Activated naive CD8-positive, alpha-beta T cell treated with anti-CD3 and anti-CD28 coated beads, Interleukin-2, amount 10 ng/mL, durations not matched to agents 7 days and 5 days (primary cell): ENCODE data around the gene MGP. TPM values are rescaled to one million over a fixed set of nuclear protein-coding genes. Genes with fewer than 3 reads are reported as not detected.
A peak's percentile ranks its signal among the peaks of the same experiment; 100 is the strongest.

Experiments
- ATAC-seq: fragments of 150-1000 bp; cut with Tn5 transposase; one replicate; pipeline ENCODE4 v1.10.0; 2021; ENCODE audit warnings: low read depth, moderate library complexity
- POLR2A ChIA-PET: fragments of 350-600 bp; sonication (Branson Sonifier 250); formaldehyde crosslinking; loops from one replicate; lab custom pipeline; 2021; ENCODE audit warnings: antibody characterized with exemption; lab: Charles Lee
- DNase-seq: peaks from one replicate; pipeline ENCODE4 v3.0.0; 2021
- H3K27ac Mint-ChIP-seq: one replicate; pipeline ENCODE4 v1.8.0; 2022; ENCODE audit warnings: mild to moderate bottlenecking, mixed read lengths
- H3K27me3 Mint-ChIP-seq: one replicate; pipeline ENCODE4 v1.8.0; 2022; ENCODE audit warnings: mild to moderate bottlenecking, moderate library complexity, mixed read lengths
- H3K36me3 Mint-ChIP-seq: one replicate; pipeline ENCODE4 v1.8.0; 2021; ENCODE audit warnings: mild to moderate bottlenecking, mixed read lengths
- H3K4me1 Mint-ChIP-seq: one replicate; pipeline ENCODE4 v1.8.0; 2021; ENCODE audit warnings: mixed read lengths
- H3K4me3 Mint-ChIP-seq: one replicate; pipeline ENCODE4 v1.8.0; 2022; ENCODE audit warnings: mild to moderate bottlenecking, moderate library complexity, mixed read lengths
- H3K9me3 Mint-ChIP-seq: one replicate; pipeline ENCODE4 v1.8.0; 2021; ENCODE audit warnings: mixed read lengths
- total RNA-seq, 2 experiments: library from RNA; stranded (reverse); gene quantifications; one replicate each; pipeline ENCODE4 v1.2.3, GENCODE V29; 2021

The MGP gene
- total RNA-seq, 2 experiments from 2014 or later = 0.44 to 0.60 TPM

DNA sequence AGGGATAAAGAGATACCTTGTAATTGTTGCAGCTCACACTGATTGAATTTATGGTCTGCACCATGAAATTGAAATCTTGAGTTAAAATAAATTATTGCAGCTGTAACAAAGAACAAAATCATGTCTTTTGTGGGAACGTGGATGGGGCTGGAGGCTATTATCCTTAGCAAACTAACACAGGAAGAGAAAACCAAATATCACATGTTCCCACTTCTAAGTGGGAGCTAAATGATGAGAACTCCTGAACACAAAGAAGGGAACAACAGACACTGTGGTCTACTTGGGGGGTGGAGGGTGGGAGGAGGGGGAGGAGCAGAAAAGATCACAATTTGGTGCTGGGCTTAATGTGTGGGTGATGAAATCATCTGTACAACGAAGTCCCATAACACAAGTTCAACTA lies 30.1 kb upstream of the MGP start:
- POLR2A ChIA-PET = no interaction called here
- H3K36me3 Mint-ChIP-seq = peaks cover 79% of the 10 kb centered on the region
- H3K4me1 Mint-ChIP-seq = peaks cover 18% of the 10 kb centered on the region
- H3K27ac Mint-ChIP-seq = no peak overlapping the region
- H3K4me3 Mint-ChIP-seq = no peak overlapping the region
- DNase-seq (no peak), ATAC-seq (no peak)
- H3K9me3 Mint-ChIP-seq = no peaks in the 10 kb centered on the region
- no peaks in the 10 kb centered on the region for H3K27me3 Mint-ChIP-seq

DNA sequence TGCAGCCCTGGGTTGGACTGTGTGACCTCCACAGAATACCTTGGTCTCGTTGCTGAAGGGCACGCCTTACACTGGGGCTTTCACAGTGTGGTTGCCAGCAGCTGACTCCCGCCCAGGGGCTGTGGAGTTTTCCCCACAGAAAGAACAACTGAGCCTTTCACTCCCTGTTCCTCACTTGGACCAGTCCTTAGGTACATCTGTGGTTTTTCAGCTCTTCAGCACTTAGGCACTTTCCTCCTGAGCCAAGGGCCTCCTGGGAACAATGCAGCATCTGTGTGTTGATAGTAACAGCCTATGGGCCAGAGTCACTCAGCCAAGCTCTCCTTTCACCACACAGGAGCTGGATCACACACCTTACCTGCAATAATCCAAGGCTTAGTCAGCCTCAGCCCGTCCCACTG lies 27.7 kb upstream of the MGP start:
- peaks cover 78% of the 10 kb centered on the region for H3K36me3 Mint-ChIP-seq
- no peak overlapping the region for H3K4me3 Mint-ChIP-seq
- POLR2A ChIA-PET = no interaction called here

DNA sequence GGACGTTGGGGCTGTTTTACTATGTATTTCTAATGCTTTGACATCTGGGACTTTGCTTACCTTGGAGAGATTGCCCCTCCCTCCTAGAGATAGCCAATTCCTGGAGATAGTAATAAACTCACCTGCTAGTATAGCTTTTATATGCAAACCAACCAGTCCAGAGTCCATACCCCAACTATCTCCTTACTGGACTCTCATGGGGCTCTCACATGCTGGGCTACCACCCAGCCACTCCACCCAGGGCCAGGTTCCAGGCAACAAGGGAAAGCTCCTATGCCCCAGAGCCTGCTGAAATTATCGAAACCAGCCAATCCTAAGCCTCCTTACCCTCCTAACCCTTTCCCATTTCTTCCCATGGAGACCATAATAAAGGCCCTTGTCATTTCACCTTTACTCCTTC lies 25.5 kb upstream of the MGP start:
- no peaks in the 10 kb centered on the region for H3K27me3 Mint-ChIP-seq
- ATAC-seq (peak; percentile 11), DNase-seq (no peak)
- no peak overlapping the region for H3K27ac Mint-ChIP-seq
- peaks cover 68% of the 10 kb centered on the region for H3K36me3 Mint-ChIP-seq
- H3K9me3 Mint-ChIP-seq = peaks cover 1% of the 10 kb centered on the region
- H3K4me1 Mint-ChIP-seq = peaks cover 14% of the 10 kb centered on the region
- POLR2A ChIA-PET = no interaction called here
- H3K4me3 Mint-ChIP-seq = no peak overlapping the region

More for the DNA sequence above, 27.7 kb upstream of the MGP start:
- no peak overlapping the region for H3K27ac Mint-ChIP-seq
- no peaks in the 10 kb centered on the region for H3K27me3 Mint-ChIP-seq
- DNase-seq (no peak), ATAC-seq (no peak)
- H3K9me3 Mint-ChIP-seq = peaks cover 1% of the 10 kb centered on the region
- H3K4me1 Mint-ChIP-seq = peaks cover 15% of the 10 kb centered on the region

DNA sequence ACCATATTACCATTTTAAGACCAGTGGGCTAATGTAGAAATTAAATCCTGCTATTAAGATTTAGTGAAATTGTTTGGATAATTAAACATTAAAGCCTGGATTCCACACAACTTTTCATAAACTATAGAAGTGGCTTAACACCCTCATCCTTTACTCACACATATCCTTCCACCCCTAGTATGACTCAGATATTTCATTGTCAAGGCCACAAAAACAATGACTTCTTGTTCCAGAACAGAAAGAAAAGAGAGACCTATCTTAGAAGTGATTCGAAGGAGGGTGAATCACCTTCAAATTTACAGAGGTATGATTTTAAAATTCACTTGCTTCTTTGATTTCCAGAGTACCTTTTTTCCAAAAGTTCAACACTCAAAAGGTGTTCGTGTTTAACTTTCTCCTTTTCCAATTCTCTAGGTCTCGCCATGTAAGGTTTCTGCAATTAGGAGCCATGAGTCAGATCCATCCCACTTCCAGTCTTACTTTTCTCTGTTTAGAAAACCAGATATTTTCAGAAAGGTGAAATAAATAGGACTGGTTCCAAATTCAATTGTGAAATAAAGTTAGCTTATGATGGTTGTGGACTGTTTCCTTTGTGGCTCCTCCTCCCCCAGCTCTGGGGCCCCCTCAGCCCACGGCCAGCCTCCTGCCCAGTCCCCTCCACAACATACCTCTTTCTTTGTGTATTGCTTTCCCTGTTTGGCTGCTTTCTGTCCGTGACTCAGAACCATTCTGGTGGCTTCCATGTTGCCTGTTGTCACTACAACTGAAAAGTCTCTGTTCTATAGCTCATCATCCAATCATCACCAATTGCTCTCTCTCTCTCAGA lies 24.6 kb upstream of the MGP start:
- H3K27me3 Mint-ChIP-seq = no peaks in the 10 kb centered on the region
- peaks cover 14% of the 10 kb centered on the region for H3K4me1 Mint-ChIP-seq
- DNase-seq (no peak), ATAC-seq (peak; percentile 15)
- peak overlapping the region; percentile 28 for H3K27ac Mint-ChIP-seq
- peaks cover 1% of the 10 kb centered on the region for H3K9me3 Mint-ChIP-seq
- POLR2A ChIA-PET = interaction anchor here (0.6 kb wide), 1 partner anchor 38 kb away, joined by 3 read pairs; no protein-coding TSS in a partner anchor
- H3K36me3 Mint-ChIP-seq = peaks cover 63% of the 10 kb centered on the region
- H3K4me3 Mint-ChIP-seq = no peak overlapping the region

DNA sequence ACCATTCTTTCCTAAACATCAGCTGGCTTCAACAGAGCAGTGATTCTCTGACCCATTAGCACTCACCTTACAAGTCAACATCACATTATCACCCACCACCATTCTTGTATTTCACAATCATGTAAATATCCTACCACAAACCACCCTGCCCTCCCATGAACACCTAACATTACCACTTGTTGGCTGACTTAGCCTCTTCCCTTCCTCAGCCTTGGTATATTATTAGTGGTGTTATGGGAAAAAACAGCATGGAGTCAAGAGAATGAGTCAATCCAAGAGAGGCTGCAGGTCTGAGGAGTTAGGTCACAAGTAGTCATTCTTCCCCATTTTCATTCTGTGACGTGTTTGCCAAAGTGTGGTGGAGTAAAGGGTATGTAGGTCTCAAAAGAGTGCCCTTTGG lies 22.3 kb upstream of the MGP start:
- H3K27me3 Mint-ChIP-seq = no peaks in the 10 kb centered on the region
- no peak for ATAC-seq
- DNase-seq = no peak
- POLR2A ChIA-PET = no interaction called here
- H3K4me1 Mint-ChIP-seq = peaks cover 11% of the 10 kb centered on the region
- no peak overlapping the region for H3K4me3 Mint-ChIP-seq
- H3K27ac Mint-ChIP-seq = no peak overlapping the region
- peaks cover 1% of the 10 kb centered on the region for H3K9me3 Mint-ChIP-seq
- H3K36me3 Mint-ChIP-seq = peaks cover 44% of the 10 kb centered on the region

DNA sequence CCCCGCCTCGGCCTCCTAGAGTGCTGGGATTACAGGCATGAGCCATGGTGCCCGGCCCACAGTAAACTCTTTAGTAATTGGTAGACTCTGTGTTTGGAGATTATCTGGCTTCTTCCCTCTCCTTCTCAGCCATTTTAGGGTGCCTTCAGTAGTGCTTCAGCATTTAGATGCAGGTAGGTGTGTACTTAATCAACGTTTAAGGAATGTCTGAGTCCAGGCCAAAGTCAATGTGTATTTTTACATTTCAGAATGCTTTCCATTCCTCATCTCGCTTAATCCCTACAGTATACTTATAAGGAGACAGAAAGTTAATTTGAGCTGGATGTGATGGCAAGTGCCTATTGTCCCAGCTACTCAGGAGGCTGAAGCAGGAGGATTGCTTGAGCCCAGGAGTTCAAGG lies 20.5 kb upstream of the MGP start:
- POLR2A ChIA-PET = no interaction called here
- H3K36me3 Mint-ChIP-seq = peaks cover 35% of the 10 kb centered on the region
- no peak overlapping the region for H3K4me3 Mint-ChIP-seq
- H3K4me1 Mint-ChIP-seq = peaks cover 13% of the 10 kb centered on the region
- ATAC-seq (no peak), DNase-seq (no peak)
- H3K9me3 Mint-ChIP-seq = peaks cover 1% of the 10 kb centered on the region
- no peak overlapping the region for H3K27ac Mint-ChIP-seq
- H3K27me3 Mint-ChIP-seq = no peaks in the 10 kb centered on the region

DNA sequence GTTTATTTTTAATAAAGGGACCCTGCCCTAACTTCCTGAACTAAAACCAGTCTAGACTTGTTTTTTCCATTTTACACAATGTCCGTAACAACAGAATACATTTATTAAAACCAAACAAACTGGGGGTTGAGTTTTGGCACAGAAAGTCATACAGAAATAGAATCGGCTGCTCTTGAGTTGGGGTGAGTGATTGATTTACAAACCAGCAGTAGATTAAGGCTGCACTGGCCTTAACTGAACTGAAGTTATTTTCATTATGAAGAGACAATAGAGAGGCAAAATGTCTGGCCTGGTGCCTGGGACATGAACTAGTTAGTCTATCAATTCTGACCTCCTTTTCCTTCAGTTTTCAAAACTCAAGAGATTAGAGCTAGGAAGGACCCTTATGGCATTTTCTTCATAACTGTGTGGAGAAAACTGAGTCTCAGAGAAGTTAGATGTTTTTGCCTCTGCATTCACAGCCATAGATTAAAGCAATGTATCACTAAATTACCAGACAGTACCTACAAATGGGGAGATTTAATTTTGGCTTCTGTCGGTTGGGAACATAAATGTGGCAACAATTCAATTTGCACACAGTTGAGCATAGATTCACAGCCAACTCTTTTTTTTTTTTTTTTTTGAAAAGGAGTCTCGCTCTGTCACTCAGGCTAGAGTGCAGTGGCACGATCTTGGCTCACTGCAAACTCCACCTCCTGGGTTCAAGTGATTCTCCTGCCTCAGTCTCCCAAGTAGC lies 19.8 kb upstream of the MGP start:
- H3K36me3 Mint-ChIP-seq = peaks cover 29% of the 10 kb centered on the region

DNA sequence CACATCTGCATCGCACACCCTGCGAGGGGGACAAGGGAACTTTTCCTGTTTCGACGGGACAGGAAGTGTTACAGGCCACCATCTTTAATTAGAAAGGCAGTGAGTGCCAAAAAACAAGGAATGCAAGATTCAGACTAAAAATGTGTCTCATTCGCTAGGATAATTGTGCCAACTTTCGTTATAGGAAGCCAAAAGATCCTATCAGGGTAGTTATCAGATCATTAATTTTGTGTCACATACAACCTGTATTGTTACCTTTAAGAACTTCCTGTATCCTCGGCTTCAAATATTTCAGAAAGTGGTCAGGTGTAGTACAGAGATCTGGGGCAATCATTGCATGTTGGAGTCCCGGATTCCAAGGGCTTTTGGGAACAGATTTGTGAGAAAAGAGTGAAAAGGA lies 19.2 kb upstream of the MGP start:
- no peak for DNase-seq
- Mint-ChIP-seq H3K9me3 (no peaks in the 10 kb centered on the region), H3K4me1 (peaks cover 4% of the 10 kb centered on the region), H3K36me3 (peaks cover 24% of the 10 kb centered on the region), H3K27me3 (no peaks in the 10 kb centered on the region), H3K4me3 (no peak overlapping the region), H3K27ac (no peak overlapping the region)
- ATAC-seq = no peak
- POLR2A ChIA-PET = no interaction called here

More for the DNA sequence above, 19.8 kb upstream of the MGP start:
- no peak overlapping the region for H3K4me3 Mint-ChIP-seq
- H3K9me3 Mint-ChIP-seq = no peaks in the 10 kb centered on the region
- ATAC-seq (no peak), DNase-seq (no peak)
- H3K4me1 Mint-ChIP-seq = peaks cover 9% of the 10 kb centered on the region
- no peak overlapping the region for H3K27ac Mint-ChIP-seq
- POLR2A ChIA-PET = no interaction called here
- H3K27me3 Mint-ChIP-seq = no peaks in the 10 kb centered on the region

DNA sequence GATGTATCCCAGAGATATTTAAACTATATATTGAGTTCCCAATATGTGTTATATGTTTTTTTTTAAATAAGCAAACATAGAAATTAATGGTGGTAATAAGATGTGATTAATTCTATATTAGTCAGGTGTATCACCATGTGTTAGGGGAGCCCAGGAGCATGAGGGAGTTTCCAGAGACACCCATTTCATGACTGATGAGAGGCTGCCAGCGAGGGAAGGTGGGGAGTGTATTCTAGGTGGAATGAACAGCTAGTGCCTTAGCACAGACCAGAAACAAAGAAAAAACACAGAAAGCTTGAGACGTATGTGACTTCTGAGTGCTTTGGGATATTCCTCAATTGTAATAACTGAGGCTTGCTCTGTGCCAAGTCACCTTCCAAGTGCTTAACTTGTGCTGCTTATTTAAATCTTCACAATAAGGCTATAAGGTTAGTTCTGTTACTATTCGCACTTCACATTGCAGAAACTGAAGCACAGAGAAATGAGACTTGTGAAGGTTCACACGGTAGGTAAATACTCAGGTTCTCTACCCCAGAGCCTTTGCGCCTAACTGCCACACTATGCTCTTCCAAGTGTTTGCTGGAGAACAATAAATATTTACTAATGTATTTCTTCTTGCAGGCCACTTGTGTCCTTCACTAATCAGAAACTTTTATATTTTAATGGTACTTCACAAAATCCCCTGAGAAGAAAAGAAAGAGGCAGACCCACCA lies 17.9 kb upstream of the MGP start:
- Mint-ChIP-seq H3K27ac (no peak overlapping the region), H3K36me3 (peaks cover 18% of the 10 kb centered on the region), H3K4me3 (no peak overlapping the region), H3K27me3 (no peaks in the 10 kb centered on the region), H3K4me1 (peaks cover 4% of the 10 kb centered on the region), H3K9me3 (no peaks in the 10 kb centered on the region)
- DNase-seq = no peak
- POLR2A ChIA-PET = interaction anchor here (1.1 kb wide), 1 partner anchor 133 kb away, joined by 3 read pairs; no protein-coding TSS in a partner anchor
- no peak for ATAC-seq

DNA sequence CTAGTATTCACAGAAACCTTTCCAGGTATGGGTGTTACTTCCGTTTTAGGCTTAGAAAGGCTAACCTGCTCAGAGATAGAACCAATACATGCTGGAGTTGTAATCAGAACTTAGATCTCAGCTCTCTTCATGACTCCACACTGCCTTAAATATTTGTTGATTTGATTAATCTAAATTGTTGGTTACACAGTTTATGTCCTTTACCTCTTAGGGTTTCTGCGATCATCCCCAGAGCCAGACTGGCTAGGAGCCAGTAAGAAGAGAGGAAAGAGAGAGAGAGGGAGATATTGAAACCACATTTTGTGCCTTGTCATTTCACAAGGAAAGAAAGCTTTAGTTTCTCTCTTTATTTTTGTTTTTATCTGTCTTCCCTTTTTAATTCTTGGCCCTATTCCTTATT lies 16.8 kb upstream of the MGP start:
- Mint-ChIP-seq H3K9me3 (no peaks in the 10 kb centered on the region), H3K4me3 (no peak overlapping the region), H3K27ac (no peak overlapping the region)

DNA sequence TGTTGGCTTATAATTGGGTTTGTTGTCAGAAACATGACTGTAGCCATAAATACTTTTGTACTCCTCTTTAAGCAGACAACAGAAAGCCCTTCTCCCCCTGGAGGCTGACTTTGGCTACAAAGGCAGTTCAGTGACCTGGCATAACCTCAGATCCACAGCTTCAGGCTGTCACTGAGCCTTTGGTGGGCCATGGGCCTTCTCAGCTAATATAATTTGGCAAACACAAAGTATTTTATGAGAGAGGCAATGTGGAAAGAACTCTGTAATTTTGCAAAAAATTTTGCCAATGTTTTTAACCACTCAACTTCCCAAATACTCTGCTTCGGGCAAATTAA lies 15.5 kb upstream of the MGP start:
- POLR2A ChIA-PET = no interaction called here
- Mint-ChIP-seq H3K9me3 (no peaks in the 10 kb centered on the region), H3K36me3 (peaks cover 7% of the 10 kb centered on the region), H3K4me1 (peaks cover 2% of the 10 kb centered on the region), H3K27ac (no peak overlapping the region), H3K27me3 (no peaks in the 10 kb centered on the region), H3K4me3 (no peak overlapping the region)
- ATAC-seq (no peak), DNase-seq (no peak)

More for the DNA sequence above, 16.8 kb upstream of the MGP start:
- peaks cover 2% of the 10 kb centered on the region for H3K4me1 Mint-ChIP-seq
- POLR2A ChIA-PET = interaction anchor here (1.1 kb wide), 1 partner anchor 132 kb away, joined by 3 read pairs; no protein-coding TSS in a partner anchor
- DNase-seq (no peak), ATAC-seq (no peak)
- H3K36me3 Mint-ChIP-seq = peaks cover 8% of the 10 kb centered on the region
- H3K27me3 Mint-ChIP-seq = no peaks in the 10 kb centered on the region

DNA sequence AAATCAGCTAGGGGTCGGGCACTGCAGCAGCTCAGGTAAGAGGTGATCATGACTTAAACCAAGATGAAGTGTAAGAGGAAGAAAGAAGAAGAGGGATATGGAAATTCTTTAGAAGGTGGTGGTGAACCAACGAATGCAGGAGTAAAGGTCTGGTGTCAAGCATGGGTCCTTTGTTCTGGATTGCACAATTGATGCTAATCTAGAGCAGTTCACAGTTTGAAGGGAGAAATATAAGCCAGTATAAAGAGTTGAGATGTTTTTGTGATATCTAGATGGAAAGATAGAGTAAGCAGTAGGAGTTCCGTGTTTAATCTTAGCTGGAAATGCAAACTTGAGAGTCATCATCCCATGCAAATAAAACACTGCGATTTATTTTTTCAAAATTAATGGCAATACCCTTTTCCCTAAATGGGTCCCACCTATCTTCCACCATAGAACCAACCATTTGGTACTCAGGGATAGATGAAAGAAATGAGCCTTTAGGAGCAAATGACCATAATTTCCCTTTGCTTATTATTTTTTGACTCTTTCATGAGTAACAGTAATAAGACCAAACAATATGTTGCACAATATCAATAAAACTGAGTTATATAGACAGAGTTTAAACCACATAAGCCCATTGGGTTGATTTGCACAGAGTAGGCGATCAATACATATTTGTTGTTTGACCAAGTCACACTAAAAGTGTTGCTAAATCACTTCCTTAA lies 15.0 kb upstream of the MGP start:
- ATAC-seq (no peak), DNase-seq (no peak)
- no peaks in the 10 kb centered on the region for H3K27me3 Mint-ChIP-seq
- H3K27ac Mint-ChIP-seq = no peak overlapping the region
- H3K9me3 Mint-ChIP-seq = no peaks in the 10 kb centered on the region
- H3K36me3 Mint-ChIP-seq = peaks cover 5% of the 10 kb centered on the region
- peaks cover 2% of the 10 kb centered on the region for H3K4me1 Mint-ChIP-seq
- no peak overlapping the region for H3K4me3 Mint-ChIP-seq
- POLR2A ChIA-PET = no interaction called here
